K562 (cell line): ENCODE data around the gene HCFC1R1. TPM values are rescaled to one million over a fixed set of nuclear protein-coding genes. Genes with fewer than 3 reads are reported as not detected.

Experiments used
- ATAC-seq: fragments of 200-7000 bp; cut with Tn5 transposase; 3 replicates; pipeline ENCODE4 v1.9.1; 2020; ENCODE audit warnings: moderate library complexity
- BruUV-seq: library from RNA; stranded (reverse); fragments of 400-500 nt; replicated peaks from 2 replicates; lab custom pipeline; 2021; lab: Mats Ljungman, UMichigan
- CTCF ChIA-PET: fragments of 300-600 bp; formaldehyde crosslinking; extraction: SDS; loops from one replicate; lab custom pipeline; 2021; ENCODE audit warnings: low intra/inter-chr PET ratio; lab: Yijun Ruan, JAX
- POLR2A ChIA-PET: fragments of 300-600, 350-650 bp; sonication (Branson Sonifier 250); formaldehyde crosslinking; extraction: SDS; loops from one replicate; lab custom pipeline; 2021; ENCODE audit warnings: antibody characterized with exemption, inconsistent platforms; lab: Yijun Ruan, JAX
- DNase-seq, 4 experiments: peaks; one replicate each; pipeline versions ENCODE4 v3.0.0 to v3.0.0-alpha.2; 2011 to 2018; ENCODE audit warnings: low spot score in 3 of 4, mixed read lengths in 3 of 4; ENCODE audit errors: extremely low read depth in 1 of 4
- FAIRE-seq: peaks from 2 replicates; lab custom pipeline; 2011; peaks lifted over from hg19 to GRCh38; lab: Jason Lieb, UNC
- H2AFZ ChIP-seq: 2 replicates; pipeline ENCODE4 v1.6.0; 2011; ENCODE audit warnings: low read depth, low read length, control low read depth, inconsistent platforms
- H3K27ac ChIP-seq: fragments of 200-600 bp; 3 replicates; pipeline ENCODE4 v1.8.0; 2011; ENCODE audit warnings: low read depth, mild to moderate bottlenecking, control low read depth, inconsistent platforms, low read length, moderate library complexity, mixed read lengths; ENCODE audit errors: extremely low read depth
- H3K27me3 ChIP-seq, 2 experiments: fragments of 300-600 bp in 1 of 2; 2 replicates in 1 of 2; 3 replicates in 1 of 2; pipeline versions ENCODE4 v1.6.0 to v1.8.0; 2011; ENCODE audit warnings: inconsistent platforms in 2 of 2, low read length in 2 of 2, mild to moderate bottlenecking in 1 of 2, mixed read lengths in 1 of 2, moderate library complexity in 1 of 2; ENCODE audit not compliant: control insufficient read depth in 2 of 2, insufficient read depth in 2 of 2
- H3K36me3 ChIP-seq: fragments of 300-600 bp; 3 replicates; pipeline ENCODE4 v1.8.0; 2011; ENCODE audit warnings: mild to moderate bottlenecking, low read length, inconsistent platforms; ENCODE audit not compliant: control insufficient read depth, insufficient read depth
- H3K4me1 ChIP-seq, 2 experiments: fragments of 200-600 bp in 1 of 2; replicated peaks in 1 of 2; 2 replicates in 1 of 2; 3 replicates in 1 of 2; pipeline versions ENCODE4 v1.5.1 to v1.8.0; 2011; ENCODE audit warnings: inconsistent platforms in 2 of 2, low read length in 2 of 2, mild to moderate bottlenecking in 1 of 2, mixed read lengths in 1 of 2, moderate library complexity in 1 of 2; ENCODE audit not compliant: control insufficient read depth in 2 of 2, insufficient read depth in 2 of 2
- H3K4me2 ChIP-seq: 2 replicates; pipeline ENCODE4 v1.6.1; 2011; ENCODE audit warnings: low read length, control low read depth, inconsistent platforms, mixed read lengths; ENCODE audit not compliant: insufficient read depth
- H3K4me3 ChIP-seq: fragments of 200-600 bp; sonication (generic), shearing (Covaris generic); 2 replicates; pipeline ENCODE4 v1.5.1; 2016; ENCODE audit warnings: control low read depth, inconsistent platforms
- H3K79me2 ChIP-seq: fragments of 200-600 bp; 3 replicates; pipeline ENCODE4 v1.8.0; 2011; ENCODE audit warnings: low read length, inconsistent platforms; ENCODE audit not compliant: control insufficient read depth, insufficient read depth
- H3K9ac ChIP-seq, 2 experiments: 2 replicates each; pipeline versions ENCODE4 v1.6.0 to v1.6.1; 2011; ENCODE audit warnings: low read depth in 2 of 2, low read length in 2 of 2, control low read depth in 1 of 2, inconsistent platforms in 1 of 2, mild to moderate bottlenecking in 1 of 2, mixed read lengths in 1 of 2; ENCODE audit not compliant: insufficient read depth in 1 of 2
- H3K9me1 ChIP-seq: one replicate; pipeline ENCODE4 v1.6.0; 2011; ENCODE audit warnings: inconsistent platforms, mild to moderate bottlenecking, low read length, moderate library complexity; ENCODE audit not compliant: control insufficient read depth, insufficient read depth
- H3K9me3 ChIP-seq: replicated peaks from 2 replicates; pipeline ENCODE4 v1.5.1; 2011; ENCODE audit warnings: low read depth, low read length, inconsistent platforms; ENCODE audit not compliant: control insufficient read depth, insufficient read depth
- H4K20me1 ChIP-seq: replicated peaks from 2 replicates; pipeline ENCODE4 v1.6.1; 2011; ENCODE audit warnings: low read length, inconsistent platforms, mixed read lengths; ENCODE audit not compliant: control insufficient read depth, insufficient read depth
- C11orf30 ChIP-seq: fragments of 450-650 bp; IDR thresholded peaks from 2 replicates; pipeline ENCODE4 v1.6.1; 2016; ENCODE audit warnings: low read depth, mild to moderate bottlenecking
- CEBPB ChIP-seq: fragments of 450-650 bp; IDR thresholded peaks from 2 replicates; pipeline ENCODE4 v1.6.1; 2016; ENCODE audit warnings: missing genetic modification characterization, missing compliant biosample characterization
- HNRNPH1 ChIP-seq: fragments of 200-400 bp; formaldehyde crosslinking; optimal IDR thresholded peaks from 2 replicates; pipeline ENCODE3; 2017; ENCODE audit warnings: low read depth, mild to moderate bottlenecking, low read length, moderate library complexity
- PRPF4 ChIP-seq: fragments of 200-400 bp; formaldehyde crosslinking; IDR thresholded peaks from one replicate; pipeline ENCODE4 v1.6.1; 2017; ENCODE audit warnings: low read length, low read depth, mild to moderate bottlenecking; ENCODE audit not compliant: insufficient read depth, poor library complexity, severe bottlenecking
- SRSF7 ChIP-seq: fragments of 200-400 bp; formaldehyde crosslinking; optimal IDR thresholded peaks from 2 replicates; pipeline ENCODE3; 2017; ENCODE audit warnings: mild to moderate bottlenecking, low read depth, low read length
- TCF3 ChIP-seq: sonication (generic); formaldehyde crosslinking; IDR thresholded peaks from 2 replicates; pipeline ENCODE4 v1.4.0; 2020; ENCODE audit warnings: mild to moderate bottlenecking, missing genetic modification reagents
- TFAM ChIP-seq: fragments of 250-450 bp; sonication (Bioruptor Pico); conservative IDR thresholded peaks from 2 replicates; pipeline ENCODE4 v1.5.0; 2021; ENCODE audit warnings: mild to moderate bottlenecking, moderate library complexity
- THAP7 ChIP-seq: fragments of 250-450 bp; sonication (Bioruptor Pico); IDR thresholded peaks from 2 replicates; pipeline ENCODE4 v1.5.0; 2021
- TRIM24 ChIP-seq, 2 experiments: fragments of 450-650 bp; IDR thresholded peaks; 2 replicates each; pipeline ENCODE4 v1.6.1; 2016
- ZBTB26 ChIP-seq: fragments of 450-650 bp; formaldehyde crosslinking; IDR thresholded peaks from 2 replicates; pipeline ENCODE4 v1.4.0; 2022; ENCODE audit warnings: missing genetic modification characterization
- ZNF431 ChIP-seq: sonication (generic); formaldehyde crosslinking; IDR thresholded peaks from 2 replicates; pipeline ENCODE4 v1.8.0; 2022; ENCODE audit warnings: mild to moderate bottlenecking, missing genetic modification reagents
- ZNF586 ChIP-seq: fragments of 450-650 bp; formaldehyde crosslinking; conservative IDR thresholded peaks from 2 replicates; pipeline ENCODE4 v1.4.0; 2020; ENCODE audit warnings: mild to moderate bottlenecking, moderate library complexity
- ZNF609 ChIP-seq: sonication (generic); formaldehyde crosslinking; IDR thresholded peaks from 2 replicates; pipeline ENCODE4 v1.8.1; 2023; ENCODE audit warnings: missing genetic modification reagents, mild to moderate bottlenecking, borderline replicate concordance
- whole genome bisulfite sequencing: fragments of 100-300 bp; shearing (Covaris generic); methylation state at CpG from one replicate; pipeline ENCODE4 v1.1.6; 2016; ENCODE audit warnings: low coverage, mixed read lengths; ENCODE audit not compliant: insufficient coverage; ENCODE audit errors: missing lambda C conversion rate; 5-methylcytosine and 5-hydroxymethylcytosine counted together
- in situ Hi-C: fragments of 300-500 bp; cut with MboI; formaldehyde crosslinking; loops from 4 replicates; pipeline ENCODE4 v1.15.0; 2018; ENCODE audit warnings: inconsistent platforms, mixed read lengths
- intact Hi-C: fragments of 100-400 bp; cut with micrococcal nuclease; formaldehyde crosslinking; loops from 2 replicates; pipeline ENCODE4 v1.14.2; 2022
- polyA plus RNA-seq, 8 experiments: library from polyadenylated mRNA; depleted of rRNA in 4 of 8; stranded (reverse) in 5 of 8; unstranded in 3 of 8; fragments of >200 nt; fragmentation: Nextera tagmentation in 2 of 8; fragmentation: Illumina TruSeq in 1 of 8; extraction: Ambion mirVana in 2 of 8; extraction: Trizol in 1 of 8; gene quantifications; 2 replicates each; pipeline versions ENCODE4 v1.2.1 to v1.2.3, GENCODE V29; 2011 to 2014; ENCODE audit warnings: inconsistent platforms in 1 of 8, missing spikeins in 1 of 8
- total RNA-seq, 7 experiments: library from RNA; depleted of rRNA in 6 of 7; stranded (reverse); fragments of >200 nt in 6 of 7; fragmentation: Illumina TruSeq in 2 of 7; extraction: Trizol in 2 of 7; gene quantifications; 2 replicates each; pipeline versions ENCODE4 v1.2.1 to v1.2.3, GENCODE V29; 2011 to 2021; ENCODE audit warnings: low replicate concordance in 1 of 7

HCFC1R1 gene
- total and polyA plus RNA-seq, 9 of the 15 experiments (the other 6 are each of a cell fraction or from before 2014, with no cell fraction given) = 2.2 to 29.0 (median 11.2) TPM

GRCh38 chr16:3051494-3051893 is 27.8 kb upstream of the HCFC1R1 start:
- no TSS peak for BruUV-seq
- Histone ChIP-seq H3K79me2 (no peaks in the 10 kb centered on the region), H3K27me3 (peaks cover 2 to 34% of the 10 kb centered on the region in 2 experiments; a peak in 4 of 5 replicates), H3K27ac (no peak overlapping the region), H3K9me3 (no peaks in the 10 kb centered on the region), H4K20me1 (no peaks in the 10 kb centered on the region; the same call in 1 of the 2 replicates), H3K9ac (no peak overlapping the region), H3K4me2 (no peak overlapping the region), H3K36me3 (no peaks in the 10 kb centered on the region)
- ATAC-seq (no peak), DNase-seq (no peak)
- POLR2A ChIA-PET = interaction anchor here (0.5 to 1.2 kb wide), 5 partner anchors 11 to 1895 kb away, joined by 3 to 5 read pairs (median 3); no protein-coding TSS in a partner anchor
- in situ Hi-C loops = no loop called here
- 18% methylated on average over 9 of the region's 9 CpGs for WGBS
- TF ChIP-seq ZNF586 (no peak), HNRNPH1 (no peak), ZNF609 (no peak), TFAM (CRISPR knock-in tag) (no peak), ZBTB26 (CRISPR knock-in tag) (no peak), SRSF7 (no peak), TRIM24 (IDR thresholded peaks at IDR 0.05) (no peak), TCF3 (CRISPR knock-in tag) (no peak), CEBPB (tag) (no peak), C11orf30 (no peak), PRPF4 (no peak), THAP7 (CRISPR knock-in tag) (no peak), ZNF431 (CRISPR knock-in tag) (no peak)
- TF ChIP-seq, all 486 proteins: peak for 0
- no peaks in the 10 kb centered on the region for H3K9me1 ChIP-seq
- H3K4me3 ChIP-seq = no peak overlapping the region
- no peak overlapping the region for H2AFZ ChIP-seq
- FAIRE-seq = no peak
- CTCF ChIA-PET = no interaction called here
- peaks cover 3 to 21% of the 10 kb centered on the region in 2 experiments; a peak in 2 of 5 replicates for H3K4me1 ChIP-seq
- intact Hi-C loops = loop anchor here (10.0 kb wide), 1 partner anchor 123 kb away; no protein-coding TSS in a partner anchor
